Right lung (tissue), 10 donors: Measurements from ENCODE around the gene METTL4. TPM values are rescaled to one million over a fixed set of nuclear protein-coding genes. Genes with fewer than 3 reads are reported as not detected.

ENCODE experiments used
- DNase-seq, 2 donors: peaks; one replicate each; pipeline ENCODE4 v3.0.0-alpha.2; 2013
- long read RNA-seq, 8 donors: transcript quantifications; one replicate each; lab custom pipeline, GENCODE V29; 2026
- polyA plus RNA-seq, 5 donors: library from polyadenylated mRNA; unstranded; fragments of 120-200 nt; gene quantifications; one replicate each; pipeline versions ENCODE4 v1.2.1 to v1.2.3, GENCODE V29; 2013; ENCODE audit warnings: inconsistent platforms in 1 of 5, low replicate concordance in 1 of 5; ENCODE audit not compliant: insufficient read length in 5 of 5, insufficient read depth in 1 of 5

The METTL4 gene
- 10 to 100 TPM; 13.5 to 27.0 (median 22.6) TPM for polyA plus RNA-seq
- long read RNA-seq, donor 1, partial matches to known transcripts, result 0 of 1 reads
- long read RNA-seq, donor 1, other reads (novel, unspliced or antisense), result 0 of 1 reads
- long read RNA-seq, donor 2, partial matches to known transcripts, result 0 of 3 reads
- long read RNA-seq, donor 2, other reads (novel, unspliced or antisense), result 0 of 3 reads
- long read RNA-seq, donor 3, partial matches to known transcripts, result 6 of 8 reads
- long read RNA-seq, donor 3, other reads (novel, unspliced or antisense), result 0 of 8 reads
- long read RNA-seq, donor 4, partial matches to known transcripts, result 0 of 1 reads
- long read RNA-seq, donor 4, other reads (novel, unspliced or antisense), result 0 of 1 reads
- long read RNA-seq, donor 5, partial matches to known transcripts, result 9 of 12 reads
- long read RNA-seq, donor 5, other reads (novel, unspliced or antisense), result 0 of 12 reads
- long read RNA-seq, donor 6, partial matches to known transcripts, result 7 of 10 reads
- long read RNA-seq, donor 6, other reads (novel, unspliced or antisense), result 0 of 10 reads
- long read RNA-seq, donor 7, partial matches to known transcripts, result 0 of 1 reads
- long read RNA-seq, donor 7, other reads (novel, unspliced or antisense), result 0 of 1 reads
- long read RNA-seq, donor 8, result 0 reads

GRCh38 chr18:2571200-2572170 lies at the start of gene METTL4, which contains the start of gene NDC80:
TSS of gene METTL4 (minus strand) at chr18:2571505. CDS start at chr18:2567216, 4,289 bp downstream.
TSS of gene NDC80 (plus strand) at chr18:2571557. CDS start at chr18:2572986, 1,429 bp downstream.
- DNase-seq, result peak; percentile 91 to 94

- DNase-seq, result no peak
Measured at GRCh38 chr18:2618009-2618408, 46.7 kb upstream of the METTL4 start.

GRCh38 chr18:2617401-2617998 lies 46.2 kb upstream of the METTL4 start:
- no peak for DNase-seq

GRCh38 chr18:2612996-2613395 lies 41.7 kb upstream of the METTL4 start:
- no peak for DNase-seq

GRCh38 chr18:2610549-2610948 lies 39.2 kb upstream of the METTL4 start:
- DNase-seq, result no peak

- DNase-seq, result no peak
Measured at GRCh38 chr18:2609604-2610003, 38.3 kb upstream of the METTL4 start.

GRCh38 chr18:2606335-2606734 lies 35.0 kb upstream of the METTL4 start:
- no peak for DNase-seq

- no peak for DNase-seq
Measured at GRCh38 chr18:2602844-2603243, 31.5 kb upstream of the METTL4 start.

GRCh38 chr18:2597639-2598038 lies 26.3 kb upstream of the METTL4 start:
- DNase-seq, result no peak

- no peak for DNase-seq
Measured at GRCh38 chr18:2590303-2590702, 19.0 kb upstream of the METTL4 start.

- no peak for DNase-seq
Measured at GRCh38 chr18:2589345-2590068, 18.2 kb upstream of the METTL4 start.

GRCh38 chr18:2588666-2589344 lies 17.5 kb upstream of the METTL4 start:
- DNase-seq, result no peak

GRCh38 chr18:2587788-2588187 lies 16.5 kb upstream of the METTL4 start:
- no peak for DNase-seq

GRCh38 chr18:2573408-2573807 lies 2.1 kb upstream of the METTL4 start:
- no peak for DNase-seq

GRCh38 chr18:2572892-2573291 lies 1.6 kb upstream of the METTL4 start:
- DNase-seq, result no peak

- DNase-seq, result no peak
Measured at GRCh38 chr18:2572171-2572569, 865 bp upstream of the METTL4 start.

GRCh38 chr18:2570772-2571199 lies 519 bp downstream of the METTL4 start:
- DNase-seq, result no peak

- DNase-seq, result no peak
Measured at GRCh38 chr18:2569338-2570207, 1.7 kb downstream of the METTL4 start.

- DNase-seq, result no peak
Measured at GRCh38 chr18:2568605-2569004, 2.7 kb downstream of the METTL4 start.
